Measurements from ENCODE around the gene DBF4B. TPM values are rescaled to one million over a fixed set of nuclear protein-coding genes. Genes with fewer than 3 reads are reported as not detected.
"Not testable (repeated sequence)": the region's sequence is repeated elsewhere in the genome, so short reads cannot be mapped to it uniquely, and the experiment has no call there.

The DBF4B gene
- total RNA-seq, 1 donor from 2014 or later: 5.0 TPM

DNA sequence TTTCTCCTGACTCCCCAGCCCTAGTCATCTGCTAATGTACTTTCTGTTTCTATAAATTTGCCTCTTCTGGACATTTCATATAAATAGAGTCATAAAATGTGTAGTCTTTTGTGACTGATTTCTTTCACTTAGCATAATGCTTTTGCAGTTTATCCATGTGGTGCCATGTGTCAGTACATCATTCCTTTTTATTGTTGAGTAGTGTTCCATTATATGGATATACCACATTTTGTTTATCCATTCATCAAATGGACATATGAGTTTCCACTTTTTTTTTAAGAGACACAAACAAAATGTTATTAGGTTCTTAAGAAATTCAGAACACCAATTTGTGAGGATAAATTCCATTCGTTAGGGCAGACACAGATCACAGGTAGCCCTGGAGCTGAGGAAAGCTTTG is 11.0 kb downstream of the DBF4B start:
- no peak for DNase-seq
- intact Hi-C loops (cut with DNase I): no loop called here
- ATAC-seq (ENCODE audit: poor library complexity): no peak

DNA sequence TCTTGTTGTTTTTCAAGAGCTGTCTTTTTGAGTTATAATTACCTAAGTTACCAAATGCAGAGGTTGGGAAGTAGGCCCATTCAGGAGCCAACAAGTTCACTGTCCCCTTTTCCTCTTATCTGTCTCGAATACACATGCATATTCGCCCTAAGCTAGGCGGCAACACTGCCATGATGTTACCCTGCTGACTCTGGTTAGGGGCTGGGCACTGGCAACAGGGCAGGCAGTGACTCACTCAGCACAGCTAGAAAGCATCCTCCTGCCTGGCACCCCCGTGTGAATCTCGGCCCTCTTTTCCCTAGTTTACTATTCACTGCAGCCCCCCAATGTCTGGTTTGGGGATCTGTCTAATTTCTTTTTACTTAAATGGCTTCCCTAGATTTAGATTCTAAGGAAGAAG is 13.8 kb downstream of the DBF4B start:
- ATAC-seq (ENCODE audit: poor library complexity) (no peak), DNase-seq (no peak)
- intact Hi-C loops (cut with DNase I): no loop called here

DNA sequence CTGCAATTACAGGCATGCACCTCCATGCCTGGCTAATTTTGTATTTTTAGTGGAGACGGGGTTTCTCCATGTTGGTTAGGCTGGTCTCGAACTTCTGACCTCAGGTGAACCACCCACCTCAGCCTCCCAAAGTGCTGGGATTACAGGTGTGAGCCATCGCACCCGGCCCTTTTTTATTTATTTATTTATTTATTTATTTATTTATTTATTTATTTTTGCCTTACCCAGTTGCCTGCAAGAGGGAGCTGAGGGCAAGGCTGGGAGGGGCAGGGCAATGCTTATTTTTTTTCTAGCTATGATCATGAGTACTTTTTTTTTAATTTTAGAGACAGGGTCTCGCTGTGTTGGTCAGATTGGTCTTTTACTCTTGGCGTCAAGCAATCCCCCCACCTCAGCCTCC is 17.7 kb downstream of the DBF4B start:
- DNase-seq; intact Hi-C loops (cut with DNase I); ATAC-seq (ENCODE audit: poor library complexity): not testable (repeated sequence)

DNA sequence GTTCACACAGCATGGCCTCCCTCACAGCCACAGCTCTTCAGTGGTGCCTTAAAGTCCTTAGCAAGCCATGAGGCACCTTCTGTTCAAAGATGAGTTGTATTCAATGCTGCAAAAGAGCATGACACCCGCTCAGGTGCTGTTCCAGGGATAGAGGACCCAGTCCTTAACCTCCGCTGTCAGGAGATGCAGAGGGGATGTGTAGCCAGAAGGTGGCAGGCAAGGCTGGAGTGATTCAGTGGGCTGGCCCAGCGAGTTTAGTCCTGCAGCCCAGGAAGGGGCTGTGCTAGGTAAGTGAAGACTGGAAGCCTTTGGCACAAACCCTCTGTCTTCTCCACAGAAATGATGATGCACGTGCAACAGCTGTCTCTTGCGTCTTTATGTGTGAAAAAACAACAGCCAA is 25.3 kb downstream of the DBF4B start:
- no peak for DNase-seq
- intact Hi-C loops (cut with DNase I): no loop called here
- no peak for ATAC-seq (ENCODE audit: poor library complexity)

DNA sequence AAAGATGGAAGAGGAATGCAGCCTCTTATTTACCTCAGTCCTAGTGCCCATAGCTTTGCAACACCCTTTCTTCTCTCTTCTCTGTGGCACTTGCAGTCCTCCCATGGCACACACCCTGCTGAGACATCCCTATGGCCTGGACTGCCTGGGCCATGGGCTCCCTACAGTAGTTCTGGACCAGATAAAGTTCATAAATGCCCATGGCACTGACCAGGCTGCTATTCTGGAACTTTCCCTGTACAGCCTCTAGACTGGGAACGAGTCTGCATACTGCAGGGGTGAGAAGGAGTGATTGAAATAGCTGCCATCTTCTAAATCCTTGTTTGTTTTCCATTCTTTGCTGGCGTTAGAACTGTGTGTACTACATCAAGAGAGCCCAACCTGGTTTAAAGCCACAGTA is 25.8 kb downstream of the DBF4B start:
- intact Hi-C loops (cut with DNase I): no loop called here
- no peak for ATAC-seq (ENCODE audit: poor library complexity)
- no peak for DNase-seq

DNA sequence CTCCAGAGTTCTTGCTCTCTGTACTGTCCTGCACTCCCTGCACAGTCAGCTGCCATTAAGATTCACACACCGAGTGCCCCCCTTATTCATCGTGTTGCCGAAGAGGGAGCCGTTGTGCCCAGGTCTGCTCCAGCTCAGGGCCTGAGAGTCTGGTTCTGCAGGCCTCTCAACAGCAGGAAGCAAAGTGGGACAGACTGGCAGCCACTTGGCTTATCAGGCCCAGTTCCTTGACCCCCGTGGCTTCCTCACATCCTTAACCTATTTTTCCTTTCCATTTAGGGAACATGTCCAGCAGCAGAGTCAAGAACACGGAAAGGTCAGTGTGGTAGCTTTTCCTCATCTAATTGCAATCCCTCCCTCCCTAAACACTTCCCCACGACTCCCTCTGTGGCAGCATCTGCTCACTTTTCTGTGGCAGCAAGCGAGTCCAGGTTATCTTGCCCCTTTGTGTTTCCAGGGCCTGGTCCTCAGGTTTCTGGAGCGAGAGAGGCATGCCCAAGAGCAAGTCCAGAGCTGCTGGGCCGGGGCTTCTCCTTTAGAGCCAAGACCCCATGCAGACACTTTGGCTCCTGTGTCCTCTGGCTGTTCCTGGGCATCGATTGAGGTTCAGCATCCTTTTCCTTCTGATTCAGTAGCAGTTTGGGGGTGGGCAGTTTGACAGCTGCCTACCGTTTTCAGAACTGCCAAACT is 28.2 kb downstream of the DBF4B start:
- DNase-seq: no peak
- intact Hi-C loops (cut with DNase I): no loop called here
- no peak for ATAC-seq (ENCODE audit: poor library complexity)

DNA sequence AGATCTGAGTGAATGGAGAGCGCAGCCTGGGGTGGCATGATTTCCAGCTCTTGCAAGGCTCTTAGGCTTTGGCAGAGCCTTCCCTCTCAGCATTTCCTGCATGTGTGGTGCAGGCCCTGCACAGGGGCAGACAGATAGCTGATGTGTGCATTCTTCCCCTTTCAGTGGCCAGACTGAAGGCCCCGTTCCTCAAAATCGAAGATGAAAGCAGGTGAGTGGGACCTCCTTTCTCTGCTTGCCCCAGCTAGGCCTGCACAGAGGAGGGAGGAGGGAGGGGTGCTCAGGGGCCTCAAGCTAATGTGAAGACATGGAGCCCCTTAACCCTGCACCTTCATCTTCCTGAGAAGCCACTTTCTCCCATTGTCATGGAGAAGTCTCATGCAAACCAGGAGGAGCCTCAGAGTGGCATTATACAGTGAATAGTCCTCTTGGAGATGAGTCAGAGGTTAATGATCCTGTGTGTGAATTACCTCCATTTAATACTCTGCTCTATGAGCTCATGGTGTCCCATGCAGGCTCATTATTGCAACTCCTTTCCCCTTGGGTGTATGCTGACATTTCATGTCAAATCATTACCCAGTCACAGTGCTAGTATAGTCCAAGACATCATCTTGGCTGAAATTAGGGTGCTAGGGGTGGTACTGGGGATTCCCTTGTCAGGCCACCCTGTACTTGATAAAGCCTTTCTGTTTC is 29.9 kb downstream of the DBF4B start:
- intact Hi-C loops (cut with DNase I): no loop called here
- DNase-seq (no peak), ATAC-seq (ENCODE audit: poor library complexity) (no peak)

DNA sequence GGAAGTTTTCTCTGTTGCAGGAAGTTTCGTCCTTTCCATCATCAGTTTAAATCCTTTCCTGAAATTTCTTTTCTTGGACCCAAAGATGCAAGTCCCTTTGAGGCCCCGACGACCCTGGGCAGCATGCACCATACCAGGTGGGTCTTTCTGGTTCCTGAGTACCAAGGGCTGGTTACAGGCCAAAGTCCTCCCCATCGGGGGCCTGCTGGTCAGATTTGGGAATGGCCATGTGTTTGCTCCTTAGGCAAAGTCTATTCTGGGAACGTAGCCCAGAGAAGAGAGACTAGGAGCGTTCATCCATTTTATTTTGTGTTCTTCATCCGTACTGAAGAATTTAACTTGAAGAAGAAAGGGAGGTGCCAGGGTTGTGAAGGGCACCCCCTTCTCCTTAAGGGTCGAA is 32.9 kb downstream of the DBF4B start:
- intact Hi-C loops (cut with DNase I): no loop called here
- DNase-seq (no peak), ATAC-seq (ENCODE audit: poor library complexity) (no peak)

DNA sequence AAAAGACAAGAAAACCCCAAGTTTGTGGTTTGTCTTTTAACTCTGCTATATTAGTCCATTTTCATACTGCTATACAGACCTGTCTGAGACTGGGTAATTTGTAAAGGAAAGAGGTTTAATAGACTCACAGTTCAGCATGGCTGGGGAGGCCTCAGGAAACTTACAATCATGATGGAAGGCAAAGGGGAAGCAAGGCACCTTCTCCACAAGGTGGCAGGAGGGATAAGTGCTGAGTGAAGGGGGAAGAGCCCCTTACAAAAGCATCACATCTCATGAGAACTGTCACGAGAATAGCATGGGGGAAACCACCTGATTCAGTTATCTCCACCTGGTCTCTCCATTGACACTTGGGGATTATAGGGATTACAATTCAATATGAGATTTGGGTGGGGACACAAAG is 36.8 kb downstream of the DBF4B start:
- ATAC-seq (ENCODE audit: poor library complexity): no peak
- intact Hi-C loops (cut with DNase I): no loop called here

DNA sequence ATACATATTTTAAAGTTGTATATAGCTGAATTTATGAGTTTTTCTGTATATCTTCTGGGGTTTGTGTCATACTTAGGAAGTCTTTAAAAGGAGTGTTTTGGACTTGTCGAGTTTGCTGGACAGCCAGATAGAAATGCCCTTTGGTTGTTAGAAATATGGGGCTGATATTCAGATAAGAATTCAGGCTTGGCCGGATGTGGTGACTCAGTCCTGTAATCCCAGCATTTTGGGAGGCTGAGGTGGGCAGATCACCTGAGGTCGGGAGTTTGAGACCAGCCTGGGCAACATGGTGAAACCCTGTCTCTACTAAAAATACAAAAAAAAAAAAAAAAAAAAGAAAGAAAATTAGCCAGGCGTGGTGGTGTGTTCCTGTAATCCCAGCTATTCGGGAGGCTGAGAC is 37.3 kb downstream of the DBF4B start:
- ATAC-seq (ENCODE audit: poor library complexity); DNase-seq; intact Hi-C loops (cut with DNase I): not testable (repeated sequence)

More for the DNA sequence above, 36.8 kb downstream of the DBF4B start:
- no peak for DNase-seq

DNA sequence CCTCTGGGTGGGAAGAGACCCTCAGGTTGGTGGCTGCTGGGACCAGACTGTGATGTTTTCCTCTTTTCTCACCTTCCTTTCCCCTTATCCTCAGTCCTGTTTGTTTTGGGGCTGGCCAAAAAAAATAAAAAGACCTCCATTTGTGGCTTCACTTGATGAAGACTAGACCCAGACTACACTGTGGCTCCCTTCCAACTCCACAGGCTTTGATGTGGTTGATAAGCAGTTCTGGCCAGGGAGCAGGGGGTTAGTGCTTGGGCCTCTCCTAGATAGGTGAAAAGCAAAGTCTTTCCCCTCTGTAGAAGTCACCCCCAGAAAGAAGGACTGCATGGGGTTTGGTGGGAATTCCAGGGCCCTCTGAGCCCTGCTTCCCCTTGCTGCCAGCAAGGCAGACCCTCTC is 39.1 kb downstream of the DBF4B start:
- DNase-seq: no peak
- ATAC-seq (ENCODE audit: poor library complexity): no peak

DNA sequence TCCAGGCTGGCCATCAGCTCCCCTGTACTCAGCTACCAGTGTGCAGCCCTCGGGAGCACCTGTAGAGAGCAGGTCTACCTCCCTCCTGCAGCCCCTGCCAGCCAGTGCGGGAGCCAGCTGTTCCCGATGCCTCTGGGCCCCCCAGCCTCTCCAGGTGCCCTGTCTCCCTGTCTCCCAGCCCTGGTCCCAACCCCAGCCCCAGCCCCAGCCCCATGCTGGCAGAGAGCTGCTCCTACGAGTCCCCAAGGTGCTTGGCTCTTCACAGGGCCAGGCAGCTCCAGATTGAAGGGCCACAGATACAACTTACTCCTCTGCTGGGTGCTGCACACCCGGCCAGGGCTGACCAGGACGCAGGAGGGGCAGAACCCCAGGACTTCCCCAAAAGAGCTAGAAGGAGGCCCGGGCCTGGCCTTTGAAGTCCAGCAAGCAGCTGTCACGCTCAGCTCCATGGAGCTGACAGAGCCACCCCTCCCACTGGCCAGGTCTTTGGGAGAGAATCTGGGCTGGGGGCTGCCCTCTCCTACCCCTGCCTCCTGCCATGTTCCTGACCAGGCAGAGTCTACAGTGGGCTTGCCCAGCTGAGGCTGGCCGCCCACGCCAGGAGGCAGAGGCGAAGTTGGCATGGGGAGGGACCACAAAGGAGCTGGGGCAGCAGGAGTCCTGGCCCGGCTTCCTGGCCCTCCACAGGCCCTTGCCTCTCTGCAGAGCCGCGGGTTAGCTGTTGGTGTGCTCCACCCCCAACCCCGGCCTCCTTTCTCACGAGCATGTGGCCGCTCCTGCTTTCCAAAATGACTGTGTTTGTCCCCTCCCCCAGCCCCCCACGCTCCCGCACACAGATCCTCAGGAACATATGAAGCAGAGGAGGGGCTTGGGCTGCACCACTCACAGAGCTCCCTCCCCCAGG is 40.9 kb downstream of the DBF4B start:
- intact Hi-C loops (cut with DNase I): no loop called here
- ATAC-seq (ENCODE audit: poor library complexity): peak; percentile 59
- no peak for DNase-seq

More for the DNA sequence above, 39.1 kb downstream of the DBF4B start:
- intact Hi-C loops (cut with DNase I): no loop called here

DNA sequence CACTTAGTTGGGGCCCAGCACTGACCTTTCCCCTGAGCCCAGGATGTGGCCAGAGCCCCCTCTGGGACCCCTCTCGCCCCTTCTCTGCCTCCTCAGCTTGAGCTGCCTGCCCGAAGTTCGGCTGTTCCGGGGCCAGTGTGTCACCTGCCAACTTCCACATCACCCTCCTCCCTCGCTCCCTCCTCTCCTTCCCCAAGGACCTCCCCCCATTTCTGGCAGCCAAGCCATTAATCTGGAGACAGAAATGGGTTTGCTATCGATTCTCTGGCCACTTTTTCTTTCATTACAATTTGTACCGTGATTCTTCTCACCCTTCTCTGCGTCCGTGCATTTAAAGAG is 41.5 kb downstream of the DBF4B start:
- ATAC-seq (ENCODE audit: poor library complexity) (peak; percentile 23), DNase-seq (no peak)
- intact Hi-C loops (cut with DNase I): no loop called here

DNA sequence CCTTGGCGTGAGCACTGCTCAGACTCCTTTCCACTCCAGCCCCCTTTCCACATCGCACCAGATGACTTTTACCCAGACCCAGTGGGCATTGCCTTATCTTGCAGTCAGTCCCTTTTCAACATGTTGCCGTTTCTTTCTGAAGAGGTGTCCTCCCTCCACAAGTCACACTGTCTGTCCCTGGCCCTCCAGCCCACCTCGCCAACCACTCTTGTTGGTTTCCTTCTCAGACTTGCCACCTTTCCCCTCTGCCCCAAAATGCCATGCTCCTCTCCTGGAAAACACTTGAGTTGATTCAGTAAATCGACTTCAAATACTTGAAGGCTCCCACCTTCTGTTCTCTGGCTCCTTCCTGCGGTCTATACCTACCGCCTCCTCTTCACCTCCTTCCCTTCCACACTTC is 42.9 kb downstream of the DBF4B start:
- no peak for DNase-seq
- intact Hi-C loops (cut with DNase I): no loop called here
- no peak for ATAC-seq (ENCODE audit: poor library complexity)

DNA sequence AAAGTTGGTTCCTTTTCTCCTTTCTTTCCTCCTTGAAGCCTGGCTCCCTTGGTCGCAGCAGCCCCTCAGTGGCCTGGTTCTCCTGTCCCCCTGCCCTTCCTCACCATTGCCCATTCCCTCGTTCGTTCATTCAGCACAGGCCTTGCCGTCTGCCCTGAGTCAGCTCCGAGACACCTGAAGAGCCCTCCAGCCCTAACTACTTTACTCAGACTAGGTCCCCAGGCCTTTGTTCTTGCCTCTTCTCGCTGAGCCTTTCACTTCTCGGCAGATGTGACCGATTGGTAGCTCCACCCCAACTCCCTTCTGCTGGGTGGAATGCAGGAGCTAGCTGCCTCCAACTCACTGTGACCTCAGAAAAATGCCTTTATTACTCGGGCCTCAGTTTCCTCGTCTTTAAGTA is 43.3 kb downstream of the DBF4B start:
- DNase-seq: no peak
- intact Hi-C loops (cut with DNase I): no loop called here
- ATAC-seq (ENCODE audit: poor library complexity): no peak

DNA sequence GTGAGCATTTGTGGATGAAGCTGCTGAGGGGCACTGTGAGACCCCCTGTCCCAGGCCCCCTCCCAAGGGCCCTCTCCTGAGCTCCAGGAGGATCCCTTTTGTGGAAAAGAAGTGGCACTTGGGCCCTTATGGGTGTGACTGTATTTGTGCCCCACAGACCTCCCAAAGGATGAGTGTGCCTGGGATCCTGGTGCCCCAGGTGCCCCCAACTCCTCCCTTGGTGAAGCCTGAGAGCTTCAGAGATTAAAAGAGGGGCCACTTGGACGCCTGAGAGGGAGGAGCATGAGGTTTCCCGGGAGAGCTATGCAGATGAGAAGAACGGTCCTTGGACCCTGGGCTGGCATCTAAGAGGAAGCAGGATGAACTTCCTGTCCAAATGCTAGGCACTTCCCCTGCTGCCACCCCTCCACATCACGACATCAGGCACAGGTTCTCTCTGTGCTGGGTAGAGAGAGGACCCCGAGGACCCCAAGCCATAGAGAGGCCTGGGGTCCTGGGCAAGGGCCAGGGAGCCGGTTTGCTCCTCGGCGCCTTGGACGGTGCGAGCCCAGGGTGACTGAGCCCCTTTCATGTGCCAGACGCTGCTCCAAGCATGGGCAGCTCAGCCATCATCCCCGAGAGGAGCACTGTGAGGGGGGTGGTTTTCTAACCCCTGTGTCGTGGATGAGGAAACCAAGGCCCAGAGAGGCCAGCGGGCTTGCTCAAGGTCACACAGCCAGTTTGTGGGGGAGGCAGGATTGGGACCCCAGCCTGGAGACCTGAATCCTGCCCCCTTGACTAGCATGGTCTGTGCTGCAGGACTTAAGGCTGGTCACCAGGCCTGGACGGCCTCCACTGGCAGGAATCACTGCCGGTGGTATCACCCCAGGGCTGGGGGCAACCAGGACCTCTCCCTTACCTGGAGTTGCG is 44.7 kb downstream of the DBF4B start:
- no peak for DNase-seq
- intact Hi-C loops (cut with DNase I): no loop called here
- ATAC-seq (ENCODE audit: poor library complexity): no peak

DNA sequence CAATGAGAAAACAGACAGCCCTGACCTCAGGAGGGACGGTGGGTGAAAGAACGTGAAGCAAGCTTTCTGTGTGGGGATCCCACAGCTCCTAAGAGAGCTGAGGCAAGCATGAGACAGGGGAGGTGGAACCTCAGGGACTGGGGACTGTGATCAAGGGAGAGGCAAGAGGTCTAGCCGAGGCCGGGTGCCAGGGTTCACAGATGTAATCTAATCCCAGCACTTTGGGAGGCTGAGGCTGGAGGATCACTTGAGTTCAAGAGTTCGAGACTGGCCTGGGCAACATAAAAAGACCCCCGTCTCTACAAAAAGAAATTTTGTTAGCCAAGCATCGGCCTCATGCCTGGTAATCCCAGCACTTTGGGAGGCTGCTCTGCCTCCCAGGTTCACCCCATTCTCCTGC is 45.8 kb downstream of the DBF4B start:
- intact Hi-C loops (cut with DNase I): no loop called here
- DNase-seq: no peak

DNA sequence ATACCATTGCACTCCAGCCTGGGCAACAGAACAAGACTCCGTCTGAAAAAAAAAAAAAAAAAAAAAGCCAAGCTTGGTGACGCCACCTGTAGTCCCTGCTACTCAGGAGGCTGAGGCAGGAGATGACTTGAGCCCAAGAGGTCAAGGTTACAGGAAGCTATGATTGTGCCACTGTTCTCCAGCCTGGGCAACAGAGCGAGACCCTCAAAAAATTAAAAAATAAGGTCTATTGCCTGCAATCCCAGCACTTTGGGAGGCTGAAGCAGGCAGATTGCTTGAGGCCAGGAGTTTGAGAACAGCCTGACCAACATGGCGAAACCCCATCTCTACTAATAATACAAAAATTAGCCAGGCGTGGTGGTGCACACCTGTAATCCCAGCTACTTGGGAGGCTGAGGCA is 46.7 kb downstream of the DBF4B start:
- ATAC-seq (ENCODE audit: poor library complexity); intact Hi-C loops (cut with DNase I); DNase-seq: not testable (repeated sequence)

More for the DNA sequence above, 45.8 kb downstream of the DBF4B start:
- ATAC-seq (ENCODE audit: poor library complexity): no peak

Measured in Right ventricle myocardium superior (tissue), 1 donor.